HEK293 (cell line): ENCODE results near the gene ENC1.

Experiments used
- CTCF ChIP-seq: fragments of 450-650 bp; formaldehyde crosslinking; IDR thresholded peaks from 2 replicates; pipeline ENCODE4 v1.5.1; 2016; ENCODE audit warnings: missing biosample characterization, missing genetic modification characterization
- ZNF169 ChIP-seq: fragments of 450-650 bp; formaldehyde crosslinking; IDR thresholded peaks from 2 replicates; pipeline ENCODE4 v1.5.1; 2016; ENCODE audit warnings: missing biosample characterization, missing genetic modification characterization
- ZNF175 ChIP-seq: fragments of 450-650 bp; formaldehyde crosslinking; IDR thresholded peaks from 2 replicates; pipeline ENCODE4 v1.5.1; 2016; ENCODE audit warnings: missing biosample characterization, missing genetic modification characterization
- ZNF280D ChIP-seq: fragments of 450-650 bp; formaldehyde crosslinking; IDR thresholded peaks from 2 replicates; pipeline ENCODE4 v1.5.1; 2016; ENCODE audit warnings: missing biosample characterization, missing genetic modification characterization

GRCh38 chr5:74669821-74670220 lies 29.3 kb upstream of the ENC1 start:
- TF ChIP-seq ZNF169 (no peak), ZNF280D (tag by site-specific recombination) (no peak), CTCF (no peak), ZNF175 (tag by site-specific recombination) (no peak)
